Mammary epithelial cell (primary cell): ENCODE data around the gene HOGA1.

Experiments used
- CTCF ChIP-seq, 2 donors: IDR thresholded peaks in 1 of 2; conservative IDR thresholded peaks in 1 of 2; 2 replicates each; pipeline ENCODE4 v1.5.1; 2011 to 2012; ENCODE audit warnings: inconsistent platforms in 2 of 2, low read length in 2 of 2, mild to moderate bottlenecking in 2 of 2, control low read depth in 1 of 2, low read depth in 1 of 2; ENCODE audit not compliant: insufficient read depth in 1 of 2; ENCODE audit errors: extremely low read depth in 1 of 2
- EZH2 ChIP-seq: IDR thresholded peaks from 2 replicates; pipeline ENCODE4 v1.6.1; 2012; ENCODE audit warnings: low read length, inconsistent platforms, borderline replicate concordance

GRCh38 chr10:97538411-97538810 is 45.8 kb upstream of the HOGA1 start:
- TF ChIP-seq CTCF (conservative IDR thresholded peaks at IDR 0.05 in 1 of 2, IDR thresholded peaks at IDR 0.05 in 1 of 2; ENCODE audit: extremely low read depth in 1 of 2, insufficient read depth in 1 of 2, low read depth in 1 of 2, low read length in 2 of 2) = no peak
- no peak for TF ChIP-seq EZH2
